ENCODE data around the gene NHS. TPM values are rescaled to one million over a fixed set of nuclear protein-coding genes. Genes with fewer than 3 reads are reported as not detected.

The NHS gene
- polyA plus RNA-seq, 1 donor (not counting 4 experiments of a cell fraction or from before 2014, with no cell fraction given), result 5.4 TPM

DNA sequence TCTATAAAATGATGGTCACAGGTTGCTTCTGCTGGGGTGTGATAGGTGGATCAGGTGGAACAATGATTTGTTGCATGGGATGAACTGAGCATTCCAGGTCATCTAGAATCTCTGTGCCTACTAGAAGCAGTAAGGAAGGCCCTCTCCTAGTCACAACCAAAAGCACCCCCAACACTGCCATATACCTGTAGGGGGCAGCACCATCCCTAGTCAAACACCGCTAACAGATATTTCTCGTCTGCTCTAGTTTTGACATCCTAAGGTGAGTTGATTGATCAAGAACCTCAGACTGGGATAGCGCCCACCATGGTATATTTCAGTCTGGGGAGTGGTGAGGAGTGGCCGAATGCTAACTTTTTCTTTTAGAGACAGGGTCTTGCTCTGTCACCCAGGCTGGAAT, 160.2 kb downstream of the NHS start:
- DNase-seq (ENCODE audit: low read depth, low spot score) (no peak), FAIRE-seq (no peak)
- H2AFZ ChIP-seq (ENCODE audit: control insufficient read depth, low read length), result no peak overlapping the region
- no peaks in the 10 kb centered on the region for H4K20me1 ChIP-seq (ENCODE audit: control insufficient read depth, extremely low read depth, insufficient read depth, low read length)
- no peak for TF ChIP-seq EZH2 (IDR thresholded peaks at IDR 0.05; ENCODE audit: low read length)
- TF ChIP-seq, protein P1, sequence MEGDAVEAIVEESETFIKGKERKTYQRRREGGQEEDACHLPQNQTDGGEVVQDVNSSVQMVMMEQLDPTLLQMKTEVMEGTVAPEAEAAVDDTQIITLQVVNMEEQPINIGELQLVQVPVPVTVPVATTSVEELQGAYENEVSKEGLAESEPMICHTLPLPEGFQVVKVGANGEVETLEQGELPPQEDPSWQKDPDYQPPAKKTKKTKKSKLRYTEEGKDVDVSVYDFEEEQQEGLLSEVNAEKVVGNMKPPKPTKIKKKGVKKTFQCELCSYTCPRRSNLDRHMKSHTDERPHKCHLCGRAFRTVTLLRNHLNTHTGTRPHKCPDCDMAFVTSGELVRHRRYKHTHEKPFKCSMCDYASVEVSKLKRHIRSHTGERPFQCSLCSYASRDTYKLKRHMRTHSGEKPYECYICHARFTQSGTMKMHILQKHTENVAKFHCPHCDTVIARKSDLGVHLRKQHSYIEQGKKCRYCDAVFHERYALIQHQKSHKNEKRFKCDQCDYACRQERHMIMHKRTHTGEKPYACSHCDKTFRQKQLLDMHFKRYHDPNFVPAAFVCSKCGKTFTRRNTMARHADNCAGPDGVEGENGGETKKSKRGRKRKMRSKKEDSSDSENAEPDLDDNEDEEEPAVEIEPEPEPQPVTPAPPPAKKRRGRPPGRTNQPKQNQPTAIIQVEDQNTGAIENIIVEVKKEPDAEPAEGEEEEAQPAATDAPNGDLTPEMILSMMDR (optimal IDR thresholded peaks at IDR 0.05 in 1 of 3, IDR thresholded peaks at IDR 0.05 in 1 of 3, conservative IDR thresholded peaks at IDR 0.05 in 1 of 3; ENCODE audit: extremely low read depth in 1 of 3, insufficient read depth in 2 of 3, low read length in 3 of 3), result peak; percentile 51 to 76 (median 56)
- H3K27me3 ChIP-seq (ENCODE audit: control insufficient read depth, extremely low read depth, insufficient read depth, low read length), result no peaks in the 10 kb centered on the region
- H3K9me3 ChIP-seq (ENCODE audit: control insufficient read depth, low read depth, low read length), result no peaks in the 10 kb centered on the region
- H3K36me3 ChIP-seq (ENCODE audit: control insufficient read depth in 2 of 2, extremely low read depth in 1 of 2, insufficient read depth in 2 of 2, low read length in 2 of 2), result no peaks in the 10 kb centered on the region
- dilution Hi-C loops (cut with MboI; ENCODE audit: extremely low pct_ligation_motif_present, low sequenced_read_pairs), result no loop called here
- H3K9ac ChIP-seq (ENCODE audit: control insufficient read depth, extremely low read depth, insufficient read depth, low read length), result no peak overlapping the region
- no peak overlapping the region for H3K27ac ChIP-seq (ENCODE audit: control insufficient read depth, insufficient read depth, low read length)
- no peak overlapping the region for H3K4me2 ChIP-seq (ENCODE audit: control insufficient read depth, extremely low read depth, insufficient read depth, low read depth, low read length)
- no peaks in the 10 kb centered on the region for H3K4me1 ChIP-seq (ENCODE audit: control insufficient read depth, extremely low read depth, insufficient read depth, low read length)
- no peaks in the 10 kb centered on the region for H3K9me1 ChIP-seq (ENCODE audit: control insufficient read depth, extremely low read depth, insufficient read depth, low read length)
- no peak overlapping the region for H3K4me3 ChIP-seq (ENCODE audit: control insufficient read depth in 2 of 3, extremely low read depth in 1 of 3, insufficient read depth in 2 of 3, low read depth in 1 of 3, low read length in 3 of 3)
- no peaks in the 10 kb centered on the region for H3K79me2 ChIP-seq (ENCODE audit: control insufficient read depth, insufficient read depth, low read length)

DNA sequence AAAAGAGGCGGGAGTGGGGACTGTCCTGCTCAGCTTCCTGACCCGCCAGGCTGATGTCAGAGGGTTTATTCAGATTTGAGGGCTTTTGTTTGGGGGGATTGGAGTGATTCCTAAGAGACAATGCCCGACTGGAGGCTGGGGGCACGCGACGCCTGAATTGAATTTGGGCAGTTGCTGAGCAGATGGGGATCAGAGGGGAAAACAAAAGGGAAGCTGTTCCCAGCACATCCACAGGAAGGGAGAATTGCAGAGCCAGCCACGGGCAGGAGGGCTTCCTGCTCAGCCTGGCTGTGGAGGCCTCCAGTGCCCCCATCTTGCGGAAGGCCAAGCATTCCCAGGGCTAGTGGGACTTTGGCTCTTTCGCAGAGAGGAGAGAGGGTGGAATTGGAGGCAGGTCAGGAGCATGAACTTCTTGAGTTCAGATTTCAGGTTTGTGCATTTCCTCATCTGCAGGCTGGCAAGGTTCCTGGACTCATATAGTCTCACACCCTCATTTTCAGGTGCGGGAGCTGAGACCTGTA, 162.8 kb downstream of the NHS start:
- Histone ChIP-seq H3K4me2 (ENCODE audit: control insufficient read depth, extremely low read depth, insufficient read depth, low read depth, low read length) (no peak overlapping the region), H4K20me1 (ENCODE audit: control insufficient read depth, extremely low read depth, insufficient read depth, low read length) (no peaks in the 10 kb centered on the region), H3K36me3 (ENCODE audit: control insufficient read depth in 2 of 2, extremely low read depth in 1 of 2, insufficient read depth in 2 of 2, low read length in 2 of 2) (no peaks in the 10 kb centered on the region), H3K9ac (ENCODE audit: control insufficient read depth, extremely low read depth, insufficient read depth, low read length) (no peak overlapping the region), H3K9me3 (ENCODE audit: control insufficient read depth, low read depth, low read length) (no peaks in the 10 kb centered on the region), H3K9me1 (ENCODE audit: control insufficient read depth, extremely low read depth, insufficient read depth, low read length) (no peaks in the 10 kb centered on the region), H3K4me3 (ENCODE audit: control insufficient read depth in 2 of 3, extremely low read depth in 1 of 3, insufficient read depth in 2 of 3, low read depth in 1 of 3, low read length in 3 of 3) (no peak overlapping the region), H2AFZ (ENCODE audit: control insufficient read depth, low read length) (no peak overlapping the region), H3K27me3 (ENCODE audit: control insufficient read depth, extremely low read depth, insufficient read depth, low read length) (no peaks in the 10 kb centered on the region), H3K27ac (ENCODE audit: control insufficient read depth, insufficient read depth, low read length) (no peak overlapping the region), H3K4me1 (ENCODE audit: control insufficient read depth, extremely low read depth, insufficient read depth, low read length) (no peaks in the 10 kb centered on the region), H3K79me2 (ENCODE audit: control insufficient read depth, insufficient read depth, low read length) (no peaks in the 10 kb centered on the region)
- no peak for DNase-seq (ENCODE audit: low read depth, low spot score)
- FAIRE-seq, result no peak
- TF ChIP-seq EZH2 (IDR thresholded peaks at IDR 0.05; ENCODE audit: low read length), result no peak
- TF ChIP-seq, protein P1 (optimal IDR thresholded peaks at IDR 0.05 in 1 of 3, IDR thresholded peaks at IDR 0.05 in 1 of 3, conservative IDR thresholded peaks at IDR 0.05 in 1 of 3; ENCODE audit: extremely low read depth in 1 of 3, insufficient read depth in 2 of 3, low read length in 3 of 3), result no peak
- dilution Hi-C loops (cut with MboI; ENCODE audit: extremely low pct_ligation_motif_present, low sequenced_read_pairs), result no loop called here
